CD4-positive, alpha-beta T cell treated with Interleukin-4 for 4 hours (primary cell): ENCODE results near the gene ATP6V0A4.
"Not testable (repeated sequence)": the region's sequence is repeated elsewhere in the genome, so short reads cannot be mapped to it uniquely, and the experiment has no call there.

Experiments used
- DNase-seq: peaks from one replicate; pipeline ENCODE4 v3.0.0-alpha.2; 2020

Gene ATP6V0A4

DNA sequence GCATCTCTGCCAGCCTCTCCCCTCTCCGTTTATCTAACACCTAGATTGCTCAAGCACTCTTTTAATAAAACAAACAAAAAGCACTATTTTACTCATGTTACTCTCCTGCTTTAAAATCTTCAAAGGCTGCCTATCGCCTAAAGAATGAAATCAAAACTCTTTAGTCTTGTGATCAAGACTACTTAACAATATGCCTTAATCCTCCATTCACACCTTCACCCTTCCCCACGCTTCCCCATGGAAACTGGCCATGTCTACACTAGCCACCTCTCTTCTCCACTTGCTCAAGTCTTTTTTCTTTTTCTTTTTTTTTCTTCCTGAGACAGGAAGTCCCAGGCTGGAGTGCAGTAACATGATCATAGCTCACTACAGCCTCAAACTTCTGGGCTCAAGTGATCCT is 48.0 kb downstream of the ATP6V0A4 start:
- no peak for DNase-seq

DNA sequence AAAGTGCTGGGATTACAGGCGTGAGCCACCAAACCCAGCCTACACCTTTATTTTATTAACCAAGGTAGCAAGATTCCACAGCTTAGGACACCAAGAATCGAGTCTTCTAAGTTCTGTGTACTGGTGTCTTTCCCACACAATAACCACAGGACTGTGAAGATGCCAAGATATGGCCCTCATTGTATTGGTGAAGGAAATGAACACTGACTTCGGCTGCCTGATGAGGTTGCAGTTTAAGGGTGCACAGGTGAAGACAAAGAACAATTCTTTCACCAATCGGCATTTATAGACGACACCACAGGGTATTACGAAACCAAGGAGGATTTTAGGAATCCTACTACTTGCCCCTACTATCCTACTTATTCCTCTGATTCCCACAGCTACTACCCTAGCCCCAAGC is 49.3 kb downstream of the ATP6V0A4 start:
- DNase-seq = no peak

DNA sequence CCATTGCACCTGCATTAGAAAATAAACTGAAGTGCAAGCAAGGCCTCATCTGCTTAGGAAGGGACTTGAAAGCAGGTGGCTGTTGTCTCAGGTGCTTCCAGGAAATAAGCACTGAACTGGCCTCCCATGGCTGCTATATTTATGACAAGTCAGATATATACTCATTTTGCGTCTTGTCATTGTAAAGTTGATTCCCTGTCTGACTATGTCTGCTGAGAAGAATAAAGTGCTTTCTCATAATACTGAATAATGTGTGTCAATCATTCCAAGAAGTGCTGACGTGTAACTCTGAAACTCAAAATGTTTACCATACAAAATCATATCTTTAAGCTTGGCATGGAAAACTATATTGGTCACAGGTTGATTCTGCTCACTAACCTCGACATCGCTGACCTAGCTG is 51.9 kb downstream of the ATP6V0A4 start:
- no peak for DNase-seq

DNA sequence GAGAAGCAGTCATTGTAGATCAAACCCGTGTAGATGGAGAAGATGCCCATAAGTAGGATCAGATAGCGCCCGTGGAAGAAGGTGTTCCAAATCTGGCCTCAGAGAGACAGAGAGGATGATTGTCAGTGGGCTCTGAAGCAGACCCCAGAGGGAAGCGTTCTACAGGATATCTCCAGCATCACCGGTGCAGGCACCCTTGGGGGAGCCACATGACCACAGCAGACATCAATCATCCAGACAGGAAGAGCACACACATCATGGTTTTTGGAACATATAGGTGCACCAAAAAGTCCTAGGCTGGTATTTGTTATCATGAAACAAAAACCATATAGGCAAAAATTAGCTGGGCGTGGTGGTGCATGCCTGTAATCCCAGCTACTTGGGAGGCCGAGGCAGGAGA is 52.8 kb downstream of the ATP6V0A4 start:
- no peak for DNase-seq

DNA sequence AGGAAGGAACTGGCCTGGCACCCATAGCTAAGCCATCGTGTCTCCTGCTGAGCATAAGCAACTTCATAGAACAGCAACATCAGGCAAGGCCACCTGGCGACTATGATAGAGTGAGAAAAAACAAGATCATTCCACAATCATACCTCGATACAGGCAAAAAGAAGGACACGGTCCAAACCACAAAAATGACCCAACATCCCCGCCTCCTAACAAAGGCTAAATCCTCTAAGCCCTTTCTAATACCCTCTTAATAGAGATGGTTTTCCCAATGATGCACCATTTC is 56.6 kb downstream of the ATP6V0A4 start:
- no peak for DNase-seq

DNA sequence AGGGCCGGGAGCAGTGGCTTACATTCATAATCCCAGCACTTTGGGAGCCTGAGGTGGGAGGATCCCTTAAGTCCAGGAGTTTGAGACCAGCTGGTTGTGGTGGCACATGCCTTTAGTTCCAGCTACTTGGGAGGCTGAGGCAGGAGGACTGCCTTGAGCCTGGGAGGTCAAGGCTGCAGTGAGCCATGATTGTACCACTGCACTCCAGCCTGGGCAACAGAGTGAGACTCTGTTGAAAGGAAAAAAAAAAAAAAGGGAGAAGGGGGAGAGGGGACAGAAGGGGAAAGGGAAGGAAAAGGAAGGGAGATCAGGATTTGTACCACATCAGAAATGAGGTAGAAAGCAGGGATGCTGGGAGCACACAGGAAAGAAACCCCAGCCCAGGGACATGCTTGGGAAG is 58.1 kb downstream of the ATP6V0A4 start:
- DNase-seq = no peak

DNA sequence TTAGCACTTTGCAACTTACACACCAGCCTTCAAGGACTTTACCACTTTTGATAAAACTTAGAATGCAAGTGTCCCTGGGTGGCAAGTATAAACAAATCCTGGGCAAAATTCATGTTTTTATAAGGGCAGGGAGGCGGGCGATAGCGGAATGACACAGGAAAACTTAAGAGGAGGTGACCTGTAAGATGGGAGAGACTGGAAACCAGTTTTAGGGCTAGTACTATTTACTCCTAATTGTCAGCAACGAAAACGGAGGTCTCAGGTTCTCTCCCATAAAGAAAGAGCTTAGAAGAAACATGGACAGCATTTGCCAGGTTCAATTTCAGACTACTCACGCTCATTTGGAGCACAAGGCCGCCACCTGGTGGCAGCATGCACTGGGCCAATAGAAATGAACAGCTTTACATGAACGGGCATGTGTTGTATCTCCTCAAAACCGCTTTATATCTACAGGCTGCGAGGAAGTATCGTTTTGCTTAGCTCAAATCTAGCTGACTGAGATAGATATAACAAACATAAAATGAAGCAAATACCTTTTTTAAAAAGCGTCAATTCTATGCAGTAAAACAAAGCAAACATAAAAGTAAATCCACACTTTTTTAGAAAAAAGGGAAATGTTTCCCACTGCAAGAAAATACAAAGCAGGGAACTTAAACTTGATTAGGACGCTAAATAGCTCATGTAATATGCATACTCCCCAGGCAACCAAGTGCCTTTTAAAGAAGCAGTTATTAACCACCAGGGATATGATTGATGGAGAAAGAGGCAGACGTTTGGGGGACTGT is 59.3 kb downstream of the ATP6V0A4 start:
- DNase-seq = peak; percentile 82

DNA sequence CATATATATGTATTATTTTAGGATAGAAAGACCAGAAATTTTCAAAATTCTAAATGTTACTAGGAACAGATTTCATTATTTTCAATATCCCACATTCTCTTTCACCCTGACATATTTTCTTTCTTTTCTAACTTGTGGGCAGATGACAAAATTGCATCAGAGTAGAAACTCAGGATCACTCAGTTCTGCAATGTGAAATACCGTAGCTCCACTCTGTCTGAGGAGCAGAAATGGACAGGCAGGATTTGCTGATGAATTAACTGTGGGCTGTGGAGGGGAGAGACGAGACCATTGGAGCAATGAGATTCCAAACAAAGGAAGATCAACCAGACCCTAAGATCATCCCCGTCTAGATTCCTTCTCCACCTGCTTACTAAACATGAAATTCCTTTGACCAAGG is 59.9 kb downstream of the ATP6V0A4 start:
- DNase-seq = no peak

DNA sequence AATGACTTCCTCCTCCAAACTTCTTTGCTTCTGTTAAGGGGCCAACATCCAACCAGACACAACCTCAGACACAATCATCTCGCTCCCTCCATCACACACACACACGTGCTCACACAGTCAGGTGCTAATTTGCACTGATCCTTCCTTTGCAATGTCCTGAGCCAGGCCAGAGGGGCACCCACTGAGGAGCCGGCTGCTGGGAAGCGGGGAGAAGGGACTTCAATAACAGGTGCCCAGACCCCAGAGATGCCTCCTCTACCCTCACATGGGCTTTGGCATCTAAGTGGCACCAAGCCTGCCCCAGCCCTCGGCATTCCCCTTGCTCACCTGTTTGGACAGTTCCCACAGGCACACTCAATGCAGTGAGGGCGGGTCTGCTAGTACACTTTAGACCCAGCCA is 62.6 kb downstream of the ATP6V0A4 start:
- DNase-seq = no peak

DNA sequence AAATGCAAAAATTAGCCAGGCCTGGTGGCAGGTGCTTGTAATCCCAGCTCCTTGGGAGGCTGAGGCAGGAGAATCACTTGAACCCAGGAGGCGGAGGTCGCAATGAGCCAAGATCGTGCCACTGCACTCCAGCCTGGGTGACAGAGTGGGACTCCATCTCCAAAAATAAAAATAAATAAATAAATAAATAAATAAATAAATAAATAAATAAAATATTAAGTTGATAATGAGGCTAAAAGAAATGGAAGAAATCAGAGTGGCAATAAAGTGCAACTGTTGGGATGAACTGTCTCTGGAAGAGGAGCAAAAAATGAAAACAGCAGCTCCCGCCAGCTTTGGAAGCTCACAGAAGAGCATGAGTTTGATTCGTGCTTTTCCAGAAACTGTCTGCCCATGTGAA is 66.3 kb downstream of the ATP6V0A4 start:
- DNase-seq = not testable (repeated sequence)

DNA sequence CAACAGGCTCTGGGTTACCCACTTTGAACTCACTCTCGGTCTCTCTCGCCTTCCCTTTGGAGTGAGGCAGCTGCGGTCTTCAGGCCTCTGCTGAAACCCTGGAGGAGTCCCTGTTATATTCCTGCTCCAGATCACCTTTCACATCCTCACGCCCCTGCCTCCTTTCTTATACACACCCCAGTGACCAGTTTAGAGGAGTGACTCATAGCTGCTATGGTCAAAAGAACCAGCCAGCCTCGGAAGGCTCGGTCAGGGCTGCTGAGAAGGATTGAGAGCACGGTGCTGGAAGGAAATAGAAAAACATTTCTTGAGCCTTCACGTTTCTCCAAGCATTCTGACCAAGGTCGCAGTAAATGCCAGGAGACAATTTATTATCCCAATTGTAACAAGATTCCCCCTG is 68.6 kb downstream of the ATP6V0A4 start:
- DNase-seq = no peak

DNA sequence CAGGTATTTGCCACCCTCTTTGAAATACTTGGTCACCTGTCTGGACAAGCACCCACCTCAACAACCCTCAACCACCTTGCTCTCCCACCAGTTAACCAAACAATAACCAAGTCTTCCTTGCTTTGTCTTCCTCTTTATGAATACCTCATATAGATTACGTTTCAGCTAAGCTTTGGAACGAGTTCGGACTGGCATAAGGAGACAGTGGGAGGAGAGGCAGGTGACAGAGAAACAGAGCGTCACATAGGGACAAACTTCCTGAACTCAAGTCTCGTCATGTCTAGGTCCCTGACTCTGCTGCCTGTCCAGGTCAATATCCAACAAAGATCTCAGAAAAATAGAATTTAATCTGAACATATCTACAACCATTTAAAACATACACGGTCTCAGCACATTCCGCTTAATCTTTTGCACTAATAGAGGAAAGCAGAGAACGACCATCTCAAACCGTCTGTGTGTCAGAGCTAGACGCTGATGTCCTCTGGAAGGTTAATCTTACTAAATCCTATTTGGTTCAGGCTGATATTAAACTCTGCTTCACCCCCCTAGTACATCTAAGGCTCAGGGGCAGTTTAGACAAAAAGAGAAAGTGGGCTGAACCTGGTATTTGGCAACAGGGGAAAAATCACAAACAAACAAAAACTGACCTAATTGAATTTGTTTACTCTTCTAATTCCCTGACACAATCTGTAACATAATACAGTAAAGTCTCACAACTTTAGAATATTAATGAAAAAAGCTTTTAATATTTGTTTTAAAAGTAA is 70.5 kb downstream of the ATP6V0A4 start:
- DNase-seq = no peak

DNA sequence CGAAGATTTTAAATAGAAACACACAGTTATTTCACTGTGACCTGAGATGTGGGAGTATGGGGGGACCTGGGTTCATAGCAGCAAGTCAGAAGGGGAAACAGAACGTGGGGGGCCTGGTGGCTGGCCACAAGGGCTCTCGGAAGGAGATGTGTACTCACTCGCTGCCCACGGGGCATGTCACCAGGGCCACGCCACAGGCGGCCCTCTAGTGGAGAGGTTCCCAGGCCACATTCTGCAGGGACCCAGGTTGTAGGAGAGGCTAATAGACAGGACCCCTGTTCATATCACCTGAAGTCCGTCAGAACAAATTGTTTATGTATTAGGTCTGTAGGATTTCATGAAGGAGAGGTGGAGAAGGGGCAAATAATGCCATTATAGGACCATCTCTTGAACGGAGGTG is 71.7 kb downstream of the ATP6V0A4 start:
- no peak for DNase-seq

DNA sequence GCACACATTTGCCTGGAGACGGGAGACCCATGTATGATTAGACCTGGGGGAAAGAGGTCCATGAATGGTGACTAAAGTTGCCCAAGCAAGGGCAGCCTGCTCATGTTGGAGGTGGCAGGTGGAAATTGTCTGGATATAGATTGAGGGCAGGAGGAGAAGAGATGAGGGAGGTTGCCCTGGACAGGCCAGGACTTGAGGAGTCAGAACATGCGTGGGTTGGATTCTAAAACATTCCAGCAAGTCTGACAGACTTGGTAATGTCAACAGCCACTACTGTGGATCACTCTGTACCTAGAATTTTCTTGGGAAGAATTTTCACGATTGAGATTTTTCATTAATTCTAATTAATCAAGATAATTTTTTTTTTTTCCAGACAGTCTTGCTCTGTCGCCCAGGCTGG is 77.7 kb downstream of the ATP6V0A4 start:
- no peak for DNase-seq

DNA sequence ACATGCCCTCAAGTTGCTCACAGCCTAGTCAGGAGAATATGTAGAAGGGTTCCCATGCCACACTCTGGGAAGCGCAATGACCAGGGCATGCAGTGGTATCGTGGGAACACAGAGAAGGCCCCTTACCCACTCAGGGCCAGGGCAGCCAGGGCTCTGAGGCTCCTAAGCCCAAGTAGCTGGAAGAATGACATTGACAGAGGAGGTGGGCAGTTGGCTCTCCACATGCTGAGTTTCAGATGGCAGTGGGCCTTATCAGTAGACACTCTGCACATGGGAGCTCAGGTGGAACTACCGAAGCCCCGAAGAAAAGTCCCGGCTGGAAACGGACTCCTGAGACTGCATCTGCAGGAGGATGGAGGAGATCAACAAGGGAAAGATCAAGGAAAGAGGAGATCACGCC is 81.1 kb downstream of the ATP6V0A4 start:
- DNase-seq = no peak

DNA sequence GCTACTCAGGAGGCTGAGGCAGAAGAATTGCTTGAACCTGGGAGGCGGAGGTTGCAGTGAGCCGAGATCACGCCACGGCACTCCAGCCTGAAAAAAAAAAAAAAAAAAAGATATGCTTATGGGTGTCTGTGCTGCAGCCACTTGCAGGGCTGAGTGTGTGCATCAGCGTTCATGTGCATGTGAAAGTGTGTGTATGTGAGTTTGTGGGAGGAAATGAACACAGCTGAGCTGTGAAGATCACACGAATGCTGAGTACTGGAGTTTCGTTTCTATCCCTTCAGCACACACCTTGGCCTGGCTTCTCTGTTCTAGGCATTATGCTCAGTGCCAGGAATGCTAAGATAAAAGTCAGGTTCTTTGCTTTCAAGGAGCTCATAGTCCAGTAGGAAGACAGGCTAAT is 84.8 kb downstream of the ATP6V0A4 start:
- no peak for DNase-seq

DNA sequence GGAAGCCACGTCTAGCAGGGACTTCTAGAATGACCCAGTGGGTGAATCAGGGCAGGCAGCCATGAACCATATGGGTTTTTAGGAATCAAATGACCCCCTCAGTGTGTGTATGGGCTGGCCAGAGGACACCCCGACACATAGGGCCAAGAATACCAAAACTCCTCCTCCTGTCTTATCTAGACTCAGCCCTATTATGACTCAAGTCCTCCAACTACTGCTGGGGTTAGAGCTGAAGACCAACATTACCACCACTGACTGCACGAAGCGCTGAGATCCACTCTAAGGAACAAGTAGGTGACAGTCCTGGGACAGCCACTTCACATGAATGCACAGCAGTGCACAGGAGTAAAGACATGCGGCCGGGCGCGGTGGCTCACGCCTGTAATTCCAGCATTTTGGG is 85.3 kb downstream of the ATP6V0A4 start:
- DNase-seq = no peak

DNA sequence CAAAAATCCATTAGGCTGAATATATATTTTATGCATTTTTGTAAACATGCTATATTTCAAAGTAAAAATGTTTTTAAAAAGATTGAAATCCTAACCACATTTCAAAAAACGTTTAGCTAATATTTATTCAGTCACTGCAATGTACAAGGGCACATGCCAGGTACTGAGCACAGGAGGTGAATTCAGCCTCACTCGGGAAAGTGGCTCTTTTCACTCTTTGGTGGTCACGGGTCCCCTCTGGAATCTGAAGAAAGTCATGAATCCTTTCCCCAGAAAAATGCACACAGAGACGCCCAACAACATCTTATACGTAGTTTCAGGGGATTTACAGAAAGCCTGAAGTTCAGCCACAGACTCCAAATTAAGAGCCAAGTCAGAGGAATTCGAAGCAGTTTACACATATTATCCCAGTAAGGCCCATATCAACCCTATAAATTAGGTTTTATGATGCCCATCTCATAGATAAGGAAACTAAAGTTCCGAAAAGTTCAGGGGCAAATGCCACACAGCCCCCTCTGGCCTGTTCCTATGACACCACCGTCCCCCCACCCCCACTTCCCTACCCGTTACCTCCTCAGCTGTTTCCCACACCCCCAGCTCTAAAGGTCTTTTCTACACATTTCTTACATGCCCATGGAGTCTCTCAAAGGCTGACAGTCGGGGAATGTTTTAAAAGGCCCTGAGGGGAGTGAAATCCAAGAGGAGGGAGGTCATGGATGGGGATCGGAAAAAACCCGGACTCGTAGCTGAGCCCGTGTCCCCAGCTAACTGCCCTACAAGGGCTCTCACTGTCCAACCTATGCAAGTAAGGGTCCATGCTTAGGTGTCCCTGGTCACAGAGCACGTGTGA is 87.2 kb downstream of the ATP6V0A4 start:
- DNase-seq = no peak

DNA sequence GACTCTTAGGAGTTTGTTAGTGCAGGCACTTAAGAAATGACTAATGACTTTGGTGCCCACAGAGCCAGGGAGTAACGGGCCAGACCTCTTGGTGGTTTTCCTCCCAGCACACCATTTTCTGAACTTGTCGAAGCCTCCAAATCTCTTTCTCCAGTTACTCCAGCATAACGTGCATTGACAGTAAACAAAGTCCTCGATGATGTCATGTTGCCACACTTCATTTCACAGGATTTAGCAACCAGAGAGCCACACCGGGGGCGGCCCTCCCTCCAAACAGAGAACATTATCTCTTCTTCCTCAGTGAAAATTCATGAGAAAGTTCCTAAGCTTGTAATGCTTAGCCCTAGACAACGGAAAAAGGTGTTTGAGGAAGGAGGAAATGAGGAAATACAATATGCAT is 92.8 kb downstream of the ATP6V0A4 start:
- no peak for DNase-seq

DNA sequence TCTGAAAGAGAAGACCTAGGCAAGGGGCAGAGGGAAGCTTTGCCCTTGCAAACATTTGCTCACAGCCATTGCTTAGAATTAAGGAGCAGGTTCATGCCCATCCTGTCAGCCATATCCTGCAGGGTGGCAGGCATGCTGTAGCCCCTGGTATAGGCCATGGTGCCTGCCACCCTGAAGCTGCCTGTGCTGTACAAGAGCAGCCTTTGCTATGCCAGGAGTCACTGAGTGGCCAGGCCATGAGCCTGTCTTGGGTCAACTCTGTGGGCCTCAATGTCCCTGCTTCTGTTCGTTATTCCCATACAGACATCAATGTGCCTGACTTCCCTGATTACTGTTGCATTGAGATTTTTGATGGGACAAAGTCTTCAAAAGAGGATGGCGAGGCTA is 96.5 kb downstream of the ATP6V0A4 start:
- no peak for DNase-seq

DNA sequence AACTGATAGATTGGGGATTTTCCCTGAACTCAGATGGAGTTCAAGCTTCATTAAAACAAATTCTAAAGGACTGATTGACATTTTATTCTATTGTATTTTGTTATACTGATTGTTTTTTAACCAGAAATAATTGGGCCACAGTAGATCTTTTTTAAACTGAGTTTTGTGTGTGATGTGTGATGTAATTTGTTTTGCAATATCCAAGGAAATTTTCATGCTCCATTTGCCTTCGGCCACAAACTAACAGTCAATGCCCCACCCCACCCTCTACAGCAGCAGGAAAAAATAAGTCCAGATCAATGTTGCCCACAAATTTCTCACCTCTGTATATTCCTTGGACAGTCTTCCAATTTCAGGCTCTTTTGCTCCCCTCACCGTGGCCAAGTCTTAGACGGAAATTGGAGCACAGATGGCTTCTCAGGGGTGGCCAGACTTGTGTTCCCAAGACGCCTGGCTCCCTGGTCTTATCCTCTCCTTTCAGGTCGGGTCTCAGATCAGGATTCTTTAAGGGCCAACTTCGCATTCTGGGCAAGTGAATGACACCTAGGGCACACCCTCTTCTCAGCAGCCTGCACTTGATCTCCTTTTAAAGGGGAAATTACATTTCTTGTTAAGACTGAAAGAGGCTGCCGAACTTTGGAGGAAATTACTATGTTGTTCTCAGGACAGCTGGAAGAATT is 97.0 kb downstream of the ATP6V0A4 start, which contains the start of gene SVOPL:
TSS of gene SVOPL (minus strand) at position 506 of the 680 bp plus-strand sequence. CDS start 22,317 bp downstream, outside the sequence.
- DNase-seq = no peak

DNA sequence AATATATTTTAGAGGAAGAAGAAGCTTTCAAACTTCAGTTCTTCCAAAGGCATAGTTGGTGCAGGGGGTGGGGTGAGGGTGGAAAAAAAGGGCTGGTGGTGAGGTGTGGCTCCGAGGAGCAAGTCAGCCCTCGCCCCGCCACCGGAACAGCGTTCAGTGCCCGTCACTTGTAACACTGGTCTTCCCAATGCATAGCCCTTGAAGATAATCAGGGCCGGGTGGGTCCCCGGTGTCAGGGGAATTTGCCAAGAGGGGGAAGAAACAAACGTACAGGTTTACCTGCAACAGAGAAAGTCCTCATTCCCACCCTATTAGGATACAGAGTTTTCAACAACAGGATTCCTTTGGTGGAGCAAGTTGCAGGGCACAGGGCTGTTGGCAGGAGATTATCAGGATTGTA is 98.3 kb downstream of the ATP6V0A4 start:
- no peak for DNase-seq

DNA sequence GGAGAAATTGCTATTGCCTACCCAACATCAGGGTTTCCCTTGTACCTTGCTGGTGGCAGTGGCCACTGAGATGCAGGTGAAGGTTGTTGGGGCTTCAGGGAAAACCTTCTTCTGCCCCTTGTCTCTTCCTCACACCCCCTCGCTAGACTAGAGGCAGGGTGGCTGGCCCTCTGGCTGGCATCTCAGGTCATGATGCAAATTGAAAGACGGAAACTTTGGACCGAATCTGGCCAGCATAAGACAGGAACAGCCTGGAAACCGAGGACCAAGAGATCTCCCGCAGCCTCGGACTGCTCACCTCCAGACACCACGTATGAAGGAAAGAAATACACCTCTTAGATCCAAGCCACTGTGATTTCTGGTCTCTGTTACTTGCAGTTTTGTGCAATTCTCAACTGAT is 99.7 kb downstream of the ATP6V0A4 start:
- DNase-seq = no peak
